Mesendoderm (in vitro differentiated cells): ENCODE measurements around the gene PCNT.

Experiments used
- DNase-seq: peaks from one replicate; pipeline ENCODE4 v3.0.0; 2013
- H2AK5ac ChIP-seq: 2 replicates; pipeline ENCODE4 v1.6.1; 2013; ENCODE audit warnings: low read length, inconsistent platforms
- H2BK120ac ChIP-seq: 2 replicates; pipeline ENCODE4 v1.6.1; 2013; ENCODE audit warnings: low read depth, mild to moderate bottlenecking, low read length, moderate library complexity, mixed read lengths
- H2BK15ac ChIP-seq: replicated peaks from 2 replicates; pipeline ENCODE4 v1.6.1; 2013; ENCODE audit warnings: low read depth, mild to moderate bottlenecking, moderate library complexity
- H2BK5ac ChIP-seq: 2 replicates; pipeline ENCODE4 v1.6.1; 2013; ENCODE audit warnings: low read length, inconsistent platforms
- H3K18ac ChIP-seq: 2 replicates; pipeline ENCODE4 v1.6.1; 2013; ENCODE audit warnings: mild to moderate bottlenecking, low read length, mixed read lengths
- H3K23ac ChIP-seq: one replicate; pipeline ENCODE4 v1.6.1; 2013; ENCODE audit warnings: low read length
- H3K27ac ChIP-seq: 2 replicates; pipeline ENCODE4 v1.5.1; 2013; ENCODE audit warnings: low read depth, mild to moderate bottlenecking, inconsistent platforms, low read length, moderate library complexity
- H3K27me3 ChIP-seq: 2 replicates; pipeline ENCODE4 v1.6.1; 2013; ENCODE audit warnings: low read length, control low read depth, mild to moderate bottlenecking, inconsistent platforms; ENCODE audit not compliant: insufficient read depth, poor library complexity
- H3K36me3 ChIP-seq: 2 replicates; pipeline ENCODE4 v1.6.1; 2013; ENCODE audit warnings: low read length, inconsistent platforms; ENCODE audit not compliant: control insufficient read depth, insufficient read depth
- H3K4ac ChIP-seq: one replicate; pipeline ENCODE4 v1.6.1; 2013; ENCODE audit warnings: low read depth, mild to moderate bottlenecking, low read length, moderate library complexity
- H3K4me1 ChIP-seq: 2 replicates; pipeline ENCODE4 v1.6.1; 2013; ENCODE audit warnings: low read depth, low read length, inconsistent platforms; ENCODE audit not compliant: control insufficient read depth
- H3K4me2 ChIP-seq: 2 replicates; pipeline ENCODE4 v1.6.1; 2013; ENCODE audit warnings: low read length
- H3K4me3 ChIP-seq: 2 replicates; pipeline ENCODE4 v1.5.1; 2013; ENCODE audit warnings: mild to moderate bottlenecking, low read length
- H3K56ac ChIP-seq: one replicate; pipeline ENCODE4 v1.6.1; 2013; ENCODE audit warnings: low read length
- H3K79me1 ChIP-seq: 2 replicates; pipeline ENCODE4 v1.6.1; 2013; ENCODE audit warnings: low read length, inconsistent platforms
- H3K79me2 ChIP-seq: 2 replicates; pipeline ENCODE4 v1.6.1; 2013; ENCODE audit warnings: mild to moderate bottlenecking, low read length; ENCODE audit not compliant: control insufficient read depth, insufficient read depth
- H3K9ac ChIP-seq: 2 replicates; pipeline ENCODE4 v1.6.1; 2013; ENCODE audit warnings: low read length, inconsistent platforms
- H4K5ac ChIP-seq: one replicate; pipeline ENCODE4 v1.6.1; 2013; ENCODE audit warnings: low read length
- H4K8ac ChIP-seq: one replicate; pipeline ENCODE4 v1.6.1; 2013; ENCODE audit warnings: low read depth, mild to moderate bottlenecking, control low read depth, low read length, moderate library complexity
- WGBS: extraction: QIAGEN DNeasy Blood & Tissue Kit; methylation state at CpG from one replicate; pipeline ENCODE4 v1.1.7; 2013; ENCODE audit warnings: low lambda C conversion rate, missing lambda C conversion rate; ENCODE audit not compliant: insufficient coverage; ENCODE audit errors: extremely low coverage; 5-methylcytosine and 5-hydroxymethylcytosine counted together

The PCNT gene

GRCh38 chr21:46437096-46437498 is 113.1 kb downstream of the PCNT start:
- Histone ChIP-seq H3K4me1 (no peaks in the 10 kb centered on the region), H3K36me3 (peaks cover 7% of the 10 kb centered on the region), H3K4ac (no peak overlapping the region), H2BK15ac (no peak overlapping the region), H3K79me1 (peaks cover 1% of the 10 kb centered on the region), H3K23ac (no peak overlapping the region), H3K56ac (no peak overlapping the region), H2BK120ac (no peak overlapping the region), H3K79me2 (no peaks in the 10 kb centered on the region), H3K4me3 (no peak overlapping the region), H3K18ac (no peak overlapping the region), H2AK5ac (no peak overlapping the region), H2BK5ac (no peak overlapping the region), H3K4me2 (no peak overlapping the region), H3K27me3 (no peaks in the 10 kb centered on the region), H4K5ac (no peak overlapping the region), H3K9ac (no peak overlapping the region), H3K27ac (no peak overlapping the region), H4K8ac (no peak overlapping the region)
- no CpG with 5 or more reads among the region's 13 CpGs for WGBS
- DNase-seq: no peak

- no peak overlapping the region for H3K4ac ChIP-seq
- no CpG with 5 or more reads among the region's 13 CpGs for WGBS
- no peak overlapping the region for H3K56ac ChIP-seq
- H3K9ac ChIP-seq: no peak overlapping the region
- H3K23ac ChIP-seq: no peak overlapping the region
- H3K79me2 ChIP-seq: no peaks in the 10 kb centered on the region
- no peak for DNase-seq
- H2BK120ac ChIP-seq: no peak overlapping the region
- H3K27ac ChIP-seq: no peak overlapping the region
- H4K5ac ChIP-seq: no peak overlapping the region
- H3K79me1 ChIP-seq: peaks cover 1% of the 10 kb centered on the region
- no peak overlapping the region for H2BK15ac ChIP-seq
- no peak overlapping the region for H3K18ac ChIP-seq
- H3K4me2 ChIP-seq: no peak overlapping the region
- H3K4me1 ChIP-seq: no peaks in the 10 kb centered on the region
- H3K4me3 ChIP-seq: no peak overlapping the region
- no peak overlapping the region for H2AK5ac ChIP-seq
- H3K36me3 ChIP-seq: peaks cover 7% of the 10 kb centered on the region
- no peaks in the 10 kb centered on the region for H3K27me3 ChIP-seq
- H4K8ac ChIP-seq: no peak overlapping the region
- H2BK5ac ChIP-seq: no peak overlapping the region
Observed at GRCh38 chr21:46437511-46437910, 113.6 kb downstream of the PCNT start.

- Histone ChIP-seq H4K5ac (no peak overlapping the region), H3K4ac (no peak overlapping the region), H2AK5ac (no peak overlapping the region), H3K27me3 (no peaks in the 10 kb centered on the region), H3K79me1 (peaks cover 1% of the 10 kb centered on the region), H3K23ac (no peak overlapping the region), H2BK15ac (no peak overlapping the region), H3K36me3 (peaks cover 7% of the 10 kb centered on the region), H3K79me2 (no peaks in the 10 kb centered on the region), H3K4me2 (no peak overlapping the region), H4K8ac (no peak overlapping the region), H2BK120ac (no peak overlapping the region), H3K27ac (no peak overlapping the region), H3K4me1 (no peaks in the 10 kb centered on the region), H2BK5ac (no peak overlapping the region), H3K4me3 (no peak overlapping the region), H3K18ac (no peak overlapping the region), H3K56ac (no peak overlapping the region), H3K9ac (no peak overlapping the region)
- no CpG with 5 or more reads among the region's 11 CpGs for WGBS
- DNase-seq: no peak
Observed at GRCh38 chr21:46438241-46438640, 114.3 kb downstream of the PCNT start.

GRCh38 chr21:46439906-46440305 is 116.0 kb downstream of the PCNT start:
- Histone ChIP-seq H3K56ac (no peak overlapping the region), H4K5ac (no peak overlapping the region), H2BK5ac (no peak overlapping the region), H3K23ac (no peak overlapping the region), H3K4me1 (no peaks in the 10 kb centered on the region), H3K36me3 (peaks cover 11% of the 10 kb centered on the region), H2AK5ac (no peak overlapping the region), H3K4me3 (no peak overlapping the region), H3K79me1 (no peaks in the 10 kb centered on the region), H3K27ac (no peak overlapping the region), H3K79me2 (no peaks in the 10 kb centered on the region), H2BK120ac (no peak overlapping the region), H4K8ac (no peak overlapping the region), H3K4ac (no peak overlapping the region), H3K9ac (no peak overlapping the region), H3K27me3 (no peaks in the 10 kb centered on the region), H3K4me2 (no peak overlapping the region), H2BK15ac (no peak overlapping the region), H3K18ac (no peak overlapping the region)
- WGBS: no CpG with 5 or more reads among the region's 18 CpGs
- no peak for DNase-seq

GRCh38 chr21:46441331-46441730 is 117.4 kb downstream of the PCNT start:
- H3K18ac ChIP-seq: no peak overlapping the region
- H3K4me3 ChIP-seq: no peak overlapping the region
- H3K79me1 ChIP-seq: no peaks in the 10 kb centered on the region
- H4K5ac ChIP-seq: no peak overlapping the region
- no peak overlapping the region for H3K4me2 ChIP-seq
- H3K9ac ChIP-seq: no peak overlapping the region
- no peak overlapping the region for H4K8ac ChIP-seq
- no peak overlapping the region for H3K23ac ChIP-seq
- no peak overlapping the region for H2BK5ac ChIP-seq
- H3K56ac ChIP-seq: no peak overlapping the region
- no peak overlapping the region for H2BK120ac ChIP-seq
- WGBS: no CpG with 5 or more reads among the region's 14 CpGs
- no peak overlapping the region for H2AK5ac ChIP-seq
- no peaks in the 10 kb centered on the region for H3K4me1 ChIP-seq
- no peak overlapping the region for H2BK15ac ChIP-seq
- H3K79me2 ChIP-seq: no peaks in the 10 kb centered on the region
- no peak overlapping the region for H3K4ac ChIP-seq
- no peak for DNase-seq
- no peaks in the 10 kb centered on the region for H3K27me3 ChIP-seq
- H3K36me3 ChIP-seq: peaks cover 11% of the 10 kb centered on the region
- no peak overlapping the region for H3K27ac ChIP-seq

- Histone ChIP-seq H3K79me1 (no peaks in the 10 kb centered on the region), H2BK5ac (no peak overlapping the region), H3K4me3 (no peak overlapping the region), H3K27ac (no peak overlapping the region), H3K18ac (no peak overlapping the region), H4K8ac (no peak overlapping the region), H3K36me3 (peaks cover 11% of the 10 kb centered on the region), H3K4me2 (no peak overlapping the region), H3K23ac (no peak overlapping the region), H3K79me2 (no peaks in the 10 kb centered on the region), H3K27me3 (no peaks in the 10 kb centered on the region), H3K9ac (no peak overlapping the region), H2BK15ac (no peak overlapping the region), H4K5ac (no peak overlapping the region), H3K56ac (no peak overlapping the region), H3K4me1 (no peaks in the 10 kb centered on the region), H2BK120ac (no peak overlapping the region), H2AK5ac (no peak overlapping the region), H3K4ac (no peak overlapping the region)
- DNase-seq: no peak
- WGBS: no CpG with 5 or more reads among the region's 23 CpGs
Observed at GRCh38 chr21:46441961-46442498, 118.1 kb downstream of the PCNT start.
